Ectodermal cell (in vitro differentiated cells): Measurements from ENCODE around the gene PPP2R5C.

Experiments
- H3K27ac ChIP-seq: 2 replicates; pipeline ENCODE4 v1.7.0; 2013; ENCODE audit warnings: mild to moderate bottlenecking, low read depth, low read length; ENCODE audit not compliant: insufficient read depth, poor library complexity, severe bottlenecking
- H3K27me3 ChIP-seq: 2 replicates; pipeline ENCODE4 v1.7.0; 2013; ENCODE audit warnings: mild to moderate bottlenecking, low read length; ENCODE audit not compliant: insufficient read depth, control insufficient read depth, poor library complexity, severe bottlenecking
- H3K36me3 ChIP-seq: one replicate; pipeline ENCODE4 v1.7.0; 2013; ENCODE audit warnings: low read length; ENCODE audit not compliant: control insufficient read depth, insufficient read depth
- H3K4me1 ChIP-seq: one replicate; pipeline ENCODE4 v1.7.0; 2013; ENCODE audit warnings: low read length; ENCODE audit not compliant: control insufficient read depth, insufficient read depth
- H3K4me3 ChIP-seq: 2 replicates; pipeline ENCODE4 v1.7.0; 2013; ENCODE audit warnings: low read depth, low read length, control low read depth; ENCODE audit not compliant: insufficient read depth
- H3K9me3 ChIP-seq: 2 replicates; pipeline ENCODE4 v1.7.0; 2013; ENCODE audit warnings: mild to moderate bottlenecking, low read length, moderate library complexity; ENCODE audit not compliant: control insufficient read depth
- WGBS, 2 experiments: methylation state at CpG; one replicate each; pipeline ENCODE4 v1.1.7; 2013; ENCODE audit warnings: missing lambda C conversion rate in 2 of 2; 5-methylcytosine and 5-hydroxymethylcytosine counted together

The PPP2R5C gene

DNA sequence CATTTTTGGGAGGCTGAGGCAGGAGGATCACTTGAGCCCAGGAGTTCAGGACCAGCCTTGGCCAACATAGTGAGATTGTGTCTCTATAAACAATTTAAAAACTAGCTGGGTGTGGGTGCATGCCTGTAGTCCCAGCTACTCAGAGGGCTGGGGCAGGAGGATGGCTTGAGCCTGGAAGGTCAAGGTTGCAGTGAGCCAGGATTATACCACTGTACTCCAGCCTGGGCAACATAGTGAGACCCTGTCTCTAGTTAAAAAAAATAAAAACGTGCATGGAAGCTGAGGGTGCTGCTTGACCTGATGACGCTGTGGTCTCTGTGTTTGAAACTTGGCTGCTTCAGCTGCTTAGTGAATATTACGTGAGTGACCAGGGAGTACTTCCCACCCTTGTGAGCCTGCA lies 89.7 kb downstream of the PPP2R5C start:
- Histone ChIP-seq H3K36me3 (no peaks in the 10 kb centered on the region), H3K27ac (no peak overlapping the region), H3K4me3 (no peak overlapping the region), H3K4me1 (no peaks in the 10 kb centered on the region), H3K27me3 (no peaks in the 10 kb centered on the region), H3K9me3 (no peaks in the 10 kb centered on the region)
- WGBS, 2 experiments = 92 to 98% methylated on average over 3 of the region's 3 CpGs

DNA sequence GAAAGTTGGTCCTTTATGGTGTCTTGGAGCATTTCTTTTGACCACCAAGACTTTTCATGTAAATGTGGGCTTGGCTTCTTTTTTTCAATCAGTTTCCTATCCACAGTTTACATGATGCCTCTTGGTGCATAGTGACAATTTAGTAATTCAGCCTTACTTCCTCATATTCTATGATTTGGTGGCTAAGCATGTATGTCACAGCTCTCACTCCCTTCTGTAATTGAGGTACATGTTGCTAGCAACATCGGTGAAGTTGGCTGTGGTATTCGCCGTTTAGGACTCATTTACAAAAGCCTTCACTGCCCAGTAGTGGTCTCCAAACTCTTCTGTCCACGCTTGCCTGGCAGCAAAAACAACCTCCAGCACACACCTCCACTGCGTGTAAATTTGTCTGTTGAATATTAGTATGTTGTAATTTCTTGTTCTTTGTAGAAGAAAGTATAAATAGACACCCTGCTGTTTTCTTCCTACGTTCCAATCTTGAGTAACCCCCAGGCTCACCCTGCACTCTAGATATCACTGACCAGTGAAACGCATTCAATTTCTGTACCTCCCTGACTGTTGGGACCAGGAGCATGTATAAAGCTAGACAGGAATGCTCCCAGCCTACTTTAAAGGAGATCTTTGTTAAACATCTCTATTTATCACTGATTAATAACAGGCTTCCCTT lies 90.4 kb downstream of the PPP2R5C start:
- Histone ChIP-seq H3K27me3 (no peaks in the 10 kb centered on the region), H3K36me3 (no peaks in the 10 kb centered on the region), H3K27ac (no peak overlapping the region), H3K4me3 (no peak overlapping the region), H3K4me1 (no peaks in the 10 kb centered on the region), H3K9me3 (no peaks in the 10 kb centered on the region)
- WGBS, 2 experiments = 92 to 94% methylated on average over 6 of the region's 7 CpGs

DNA sequence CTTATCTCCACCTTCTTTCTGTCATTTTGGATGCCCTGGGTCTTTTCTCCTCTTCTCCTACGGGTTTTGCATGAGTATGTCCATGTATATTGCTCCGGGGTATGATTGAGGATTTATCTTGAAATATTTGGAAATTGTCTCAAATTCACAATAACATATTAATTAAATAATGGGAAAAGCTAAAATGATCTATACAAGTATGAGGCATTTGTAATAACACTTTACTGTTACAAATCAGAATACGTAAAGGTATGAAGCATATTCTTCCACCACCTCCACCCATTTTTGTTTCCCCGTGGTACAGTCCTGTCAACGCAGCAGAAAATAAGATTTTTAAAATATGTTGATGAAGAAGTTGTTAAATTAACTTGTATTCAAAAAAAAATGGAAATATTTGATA lies 91.3 kb downstream of the PPP2R5C start:
- Histone ChIP-seq H3K27ac (no peak overlapping the region), H3K4me3 (no peak overlapping the region), H3K4me1 (no peaks in the 10 kb centered on the region), H3K9me3 (no peaks in the 10 kb centered on the region), H3K36me3 (peaks cover 7% of the 10 kb centered on the region), H3K27me3 (no peaks in the 10 kb centered on the region)
- WGBS, 2 experiments = 100% methylated on average over 2 of the region's 5 CpGs; no CpG with 5 or more reads in 1 of the 2 experiments

DNA sequence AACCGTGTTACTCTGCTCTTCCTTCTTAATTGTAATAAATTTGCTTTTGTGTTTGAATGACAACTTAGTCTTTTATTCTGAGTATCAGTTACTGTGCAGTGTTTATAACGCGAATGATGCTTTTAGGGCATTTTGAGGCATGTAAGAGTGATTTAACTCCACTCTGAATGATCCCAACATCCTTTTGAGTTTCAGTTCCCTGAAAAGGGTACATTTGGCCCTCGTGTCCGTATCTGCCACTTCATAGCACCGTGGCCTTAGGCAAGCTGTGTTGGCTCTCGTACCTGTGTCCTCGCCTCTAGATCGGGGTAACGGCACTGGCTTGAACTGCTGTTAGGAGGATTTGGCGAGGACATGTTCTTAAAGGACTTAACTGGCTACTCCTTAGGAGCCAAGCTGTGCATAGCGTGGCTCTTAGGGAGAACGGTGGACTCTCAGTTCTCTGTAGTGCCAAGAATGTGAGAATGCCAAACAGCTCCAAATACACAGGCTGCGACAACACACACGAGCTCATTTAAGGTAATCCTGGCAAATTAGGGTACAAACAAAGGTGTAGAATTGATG lies 92.0 kb downstream of the PPP2R5C start:
- WGBS, 2 experiments = 93% methylated on average over 15 of the region's 15 CpGs
- H3K27ac ChIP-seq = no peak overlapping the region

DNA sequence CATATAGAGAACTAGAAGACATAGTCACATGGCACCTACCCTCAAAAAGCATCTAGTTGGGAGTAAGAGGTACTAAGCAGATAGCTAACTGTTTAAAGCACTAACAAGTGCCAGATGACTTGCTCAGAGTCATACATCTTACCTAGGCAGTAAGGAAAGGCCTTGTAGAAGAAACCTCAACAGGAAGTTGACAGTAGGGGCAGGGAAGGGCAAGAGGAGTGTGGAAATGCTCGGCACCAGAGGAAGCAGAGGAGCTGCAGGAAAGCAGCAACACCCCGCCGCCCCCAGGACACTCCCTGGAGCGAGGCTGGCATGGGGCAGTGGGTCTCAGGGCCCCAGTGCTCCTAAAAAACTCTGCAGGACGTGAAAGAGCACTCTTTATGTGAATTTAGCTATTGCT lies 92.9 kb downstream of the PPP2R5C start:
- Histone ChIP-seq H3K4me3 (no peak overlapping the region), H3K9me3 (no peaks in the 10 kb centered on the region), H3K4me1 (no peaks in the 10 kb centered on the region), H3K36me3 (peaks cover 8% of the 10 kb centered on the region), H3K27me3 (no peaks in the 10 kb centered on the region), H3K27ac (no peak overlapping the region)
- 88 to 91% methylated on average over 5 of the region's 5 CpGs for WGBS, 2 experiments

More for the DNA sequence above, 92.0 kb downstream of the PPP2R5C start:
- Histone ChIP-seq H3K36me3 (peaks cover 8% of the 10 kb centered on the region), H3K27me3 (no peaks in the 10 kb centered on the region), H3K4me1 (no peaks in the 10 kb centered on the region), H3K9me3 (no peaks in the 10 kb centered on the region), H3K4me3 (no peak overlapping the region)

DNA sequence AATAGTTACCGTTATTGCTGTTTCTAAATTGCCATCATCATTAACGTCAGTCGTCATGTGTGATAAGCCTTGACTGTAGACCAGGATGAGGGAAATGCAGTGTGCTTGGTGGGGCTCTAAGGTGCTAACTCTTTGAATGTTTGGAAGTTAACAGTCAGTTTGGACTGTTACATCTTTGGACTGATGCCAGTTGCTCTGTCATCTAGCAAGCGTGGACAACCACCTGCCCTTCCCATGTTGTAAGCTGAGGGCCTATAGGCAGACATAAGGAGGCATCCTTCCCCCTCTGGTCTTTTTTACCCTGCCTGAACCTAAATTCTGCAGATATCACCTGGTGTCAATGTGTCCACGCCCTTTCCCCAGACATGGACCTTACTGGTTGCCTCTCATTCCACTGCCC lies 94.4 kb downstream of the PPP2R5C start:
- 95 to 96% methylated on average over 5 of the region's 5 CpGs for WGBS, 2 experiments
- peaks cover 8% of the 10 kb centered on the region for H3K36me3 ChIP-seq

DNA sequence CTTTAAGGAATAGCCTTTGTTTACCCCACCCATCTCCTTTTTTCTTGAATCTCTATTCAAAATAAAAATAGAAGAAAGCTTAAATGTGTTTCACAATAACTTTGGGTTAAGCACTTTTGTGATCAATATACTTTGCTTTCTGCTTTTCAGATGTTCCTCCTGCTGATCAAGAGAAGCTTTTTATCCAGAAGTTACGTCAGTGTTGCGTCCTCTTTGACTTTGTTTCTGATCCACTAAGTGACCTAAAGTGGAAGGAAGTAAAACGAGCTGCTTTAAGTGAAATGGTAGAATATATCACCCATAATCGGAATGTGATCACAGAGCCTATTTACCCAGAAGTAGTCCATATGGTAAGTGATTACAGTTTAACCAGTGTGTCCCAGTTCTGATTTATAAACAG lies 95.0 kb downstream of the PPP2R5C start:
- Histone ChIP-seq H3K27me3 (no peaks in the 10 kb centered on the region), H3K36me3 (peaks cover 8% of the 10 kb centered on the region)

More for the DNA sequence above, 94.4 kb downstream of the PPP2R5C start:
- Histone ChIP-seq H3K27ac (no peak overlapping the region), H3K9me3 (no peaks in the 10 kb centered on the region), H3K4me3 (no peak overlapping the region), H3K4me1 (no peaks in the 10 kb centered on the region), H3K27me3 (no peaks in the 10 kb centered on the region)

DNA sequence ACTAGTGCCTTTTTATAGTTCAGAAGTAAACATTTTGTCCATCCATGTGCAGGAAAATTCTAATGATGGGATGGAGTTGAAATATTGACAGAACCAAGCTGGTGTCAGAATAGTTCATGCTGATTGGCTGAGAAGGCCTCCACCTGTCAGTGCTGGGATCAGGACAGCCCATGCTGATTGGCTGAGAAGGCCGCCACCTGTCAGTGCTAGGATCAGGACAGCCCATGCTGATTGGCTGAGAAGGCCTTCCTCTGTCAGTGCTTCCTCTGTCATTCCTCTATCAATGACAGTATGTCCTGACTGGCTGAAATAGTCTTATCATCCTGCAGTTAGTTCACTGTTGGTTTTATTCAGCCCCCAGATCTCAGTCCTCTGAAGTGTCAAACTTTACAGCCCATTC lies 95.7 kb downstream of the PPP2R5C start:
- H3K4me3 ChIP-seq = no peak overlapping the region
- H3K9me3 ChIP-seq = no peaks in the 10 kb centered on the region
- peaks cover 8% of the 10 kb centered on the region for H3K36me3 ChIP-seq
- H3K27me3 ChIP-seq = no peaks in the 10 kb centered on the region
- WGBS, 2 experiments = 88 to 93% methylated on average over 1 of the region's 1 CpG
- no peak overlapping the region for H3K27ac ChIP-seq
- no peaks in the 10 kb centered on the region for H3K4me1 ChIP-seq

More for the DNA sequence above, 95.0 kb downstream of the PPP2R5C start:
- whole genome bisulfite sequencing, 2 experiments = 95 to 100% methylated on average over 4 of the region's 4 CpGs
- Histone ChIP-seq H3K4me1 (no peaks in the 10 kb centered on the region), H3K27ac (no peak overlapping the region), H3K4me3 (no peak overlapping the region), H3K9me3 (no peaks in the 10 kb centered on the region)

DNA sequence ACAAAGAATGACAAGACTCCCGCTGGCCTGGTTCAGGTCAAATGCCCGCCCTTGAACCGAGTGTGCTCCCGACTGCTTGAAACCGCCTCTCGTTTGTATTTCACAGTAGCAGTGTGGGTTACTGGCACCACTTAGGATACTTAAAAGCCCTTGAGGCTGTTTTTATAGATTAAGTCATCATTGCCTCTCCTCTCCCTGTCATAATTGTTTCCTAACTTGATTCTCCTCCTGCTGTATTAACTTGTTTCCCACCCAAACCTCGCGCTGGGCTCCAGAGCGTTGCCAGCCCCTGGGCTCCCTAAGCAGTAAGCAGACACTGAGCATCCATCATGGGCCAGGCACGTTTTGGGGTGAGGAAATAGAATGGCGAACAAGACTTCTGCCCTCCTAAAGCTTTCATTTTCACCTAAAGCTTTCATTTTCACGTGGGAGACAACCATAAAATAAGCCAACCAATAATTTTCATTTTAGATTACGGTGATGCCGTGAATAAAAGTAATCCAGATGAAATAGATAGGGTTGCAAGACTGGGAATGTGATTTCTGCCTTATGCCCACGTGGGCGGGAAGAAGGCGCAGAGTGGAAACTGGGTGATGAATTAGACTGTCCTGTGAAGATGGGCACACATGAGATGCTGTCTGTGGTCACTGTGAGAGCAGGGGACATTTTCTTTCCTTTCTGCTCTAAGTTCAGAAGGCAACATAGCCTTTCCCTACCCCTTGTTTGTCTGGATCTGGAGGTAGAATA lies 97.5 kb downstream of the PPP2R5C start:
- no peak overlapping the region for H3K4me3 ChIP-seq
- peaks cover 8% of the 10 kb centered on the region for H3K36me3 ChIP-seq
- no peaks in the 10 kb centered on the region for H3K27me3 ChIP-seq
- 95 to 96% methylated on average over 17 of the region's 17 CpGs for WGBS, 2 experiments
- H3K9me3 ChIP-seq = no peaks in the 10 kb centered on the region
- no peak overlapping the region for H3K27ac ChIP-seq
- no peaks in the 10 kb centered on the region for H3K4me1 ChIP-seq

DNA sequence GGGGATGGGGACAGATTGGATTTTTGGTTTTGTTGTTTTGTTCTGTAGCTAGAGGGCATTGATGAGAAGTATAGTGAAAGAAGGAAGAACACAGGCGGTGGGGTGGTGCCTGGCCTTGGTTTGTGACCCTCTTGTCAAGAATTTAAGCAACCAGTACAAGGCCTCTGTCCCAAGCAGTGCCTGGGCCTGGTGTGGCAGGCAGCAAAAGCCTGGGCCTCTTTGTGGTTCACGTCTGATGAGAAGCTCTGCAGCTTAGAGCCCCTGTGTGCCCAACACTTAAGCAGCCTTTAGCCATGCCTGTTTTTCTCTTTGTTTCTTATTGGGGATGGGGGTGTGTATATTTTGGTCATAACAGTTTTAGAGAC lies 98.0 kb downstream of the PPP2R5C start:
- peaks cover 8% of the 10 kb centered on the region for H3K36me3 ChIP-seq
- H3K27me3 ChIP-seq = no peaks in the 10 kb centered on the region
- H3K9me3 ChIP-seq = no peaks in the 10 kb centered on the region
- no peak overlapping the region for H3K4me3 ChIP-seq
- H3K4me1 ChIP-seq = no peaks in the 10 kb centered on the region
- no peak overlapping the region for H3K27ac ChIP-seq
- WGBS, 2 experiments = 82 to 89% methylated on average over 2 of the region's 2 CpGs
